SIG-M5 (cell line): ENCODE results near the gene SIRPG.
A peak's percentile ranks its signal among the peaks of the same experiment; 100 is the strongest.
"Not testable (repeated sequence)": the region's sequence is repeated elsewhere in the genome, so short reads cannot be mapped to it uniquely, and the experiment has no call there.

Experiments used
- DNase-seq: peaks from one replicate; lab custom pipeline; 2025; lab: John Stamatoyannopoulos, UW

SIRPG gene

DNA sequence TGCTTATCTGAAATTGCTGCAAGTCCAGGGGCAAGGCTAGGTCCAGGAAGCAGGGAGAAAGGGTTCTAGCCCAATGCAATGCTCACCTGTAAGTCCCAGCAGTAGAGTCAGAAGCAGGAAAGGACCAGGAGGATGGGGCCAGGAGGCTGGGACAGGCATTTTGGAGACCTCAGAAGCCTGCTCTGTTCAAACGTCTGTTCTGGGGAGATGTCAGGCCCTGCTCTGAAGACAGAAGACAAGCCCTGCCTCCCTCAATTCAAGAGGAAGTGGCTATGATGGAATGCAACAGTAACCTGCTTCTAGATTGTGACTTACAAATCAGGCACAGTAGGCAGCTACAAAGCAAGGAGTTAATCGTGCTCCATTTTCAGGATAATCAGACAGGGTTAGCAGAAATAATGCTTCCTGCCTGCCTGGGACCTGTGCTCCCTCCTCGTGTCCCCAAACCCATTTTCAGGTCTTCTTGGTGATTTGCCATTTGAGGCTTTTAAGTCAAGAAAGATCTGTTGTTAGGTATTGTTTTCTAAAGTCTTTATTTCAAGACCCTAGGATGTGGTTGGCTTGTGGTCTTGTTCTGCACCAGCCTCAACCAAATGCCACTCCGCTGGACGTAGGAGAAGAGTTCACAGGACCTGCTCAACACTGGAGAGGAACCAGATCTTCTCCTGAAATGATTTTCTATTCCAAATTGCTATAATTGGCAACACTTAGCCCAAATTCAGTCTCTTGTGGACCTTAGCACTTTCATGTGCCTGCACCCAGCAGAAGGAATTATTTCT, at the start of gene SIRPG:
TSS of gene SIRPG (minus strand) at position 224 of the 779 bp plus-strand sequence. CDS start at position 159, 65 bp downstream.
- no peak for DNase-seq

DNA sequence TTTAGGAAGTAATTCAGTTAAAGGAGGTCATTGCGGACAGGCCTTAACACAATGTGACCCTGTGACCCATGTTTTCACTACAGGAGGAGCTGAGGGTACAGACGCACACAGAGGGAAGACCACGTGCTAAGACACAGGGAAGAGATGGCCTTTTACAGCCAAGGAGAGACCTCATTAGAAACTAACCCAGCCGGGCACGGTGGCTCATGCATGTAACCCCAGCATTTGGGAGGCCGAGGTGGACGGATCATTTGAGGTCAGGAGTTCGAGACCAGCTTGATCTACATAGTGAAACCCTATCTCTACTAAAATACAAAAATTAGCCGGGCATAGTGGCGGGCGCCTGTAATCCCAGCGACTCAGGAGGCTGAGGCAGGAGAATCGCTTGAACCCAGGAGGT, 49.3 kb upstream of the SIRPG start:
- DNase-seq: not testable (repeated sequence)

DNA sequence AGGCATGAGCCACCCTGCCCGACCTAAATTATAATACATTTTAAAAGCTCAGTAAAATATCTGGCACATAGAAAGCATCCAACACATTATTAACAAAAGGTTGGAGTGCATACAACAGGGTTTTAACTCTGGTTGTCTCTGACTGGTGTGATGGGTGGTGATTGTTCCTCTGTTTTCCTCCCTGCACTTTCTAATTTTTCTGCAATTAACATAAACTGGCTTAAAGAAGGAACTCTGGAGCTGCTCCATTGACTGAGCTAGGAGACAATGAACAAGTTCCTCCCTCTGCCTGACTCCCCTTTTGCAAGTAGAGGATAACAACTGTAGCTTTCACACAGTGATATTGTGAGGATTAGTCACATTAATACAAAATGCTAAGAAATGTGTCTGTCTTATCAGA, 48.5 kb upstream of the SIRPG start:
- no peak for DNase-seq

GRCh38 chr20:1702855-1703254, 45.3 kb upstream of the SIRPG start:
- no peak for DNase-seq

DNA sequence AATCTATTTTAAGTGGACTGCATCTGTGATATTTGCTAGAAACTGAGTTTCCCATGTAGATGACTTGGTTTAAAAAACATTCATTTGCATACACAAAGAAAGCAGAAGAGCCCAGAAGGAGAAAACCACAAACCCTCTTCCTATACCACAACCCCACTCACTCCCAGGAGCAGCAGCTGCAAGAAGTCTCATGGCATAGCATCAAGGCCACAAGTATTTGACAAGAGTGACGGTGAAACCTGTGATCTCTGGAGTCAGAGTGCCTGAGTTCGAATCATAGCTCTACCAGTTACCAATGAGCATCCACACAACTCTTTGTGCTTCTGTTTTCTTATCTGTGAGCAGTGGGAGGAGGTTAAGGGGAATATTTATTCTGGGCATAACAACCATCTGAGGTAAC, 44.7 kb upstream of the SIRPG start:
- peak; percentile 67 for DNase-seq

DNA sequence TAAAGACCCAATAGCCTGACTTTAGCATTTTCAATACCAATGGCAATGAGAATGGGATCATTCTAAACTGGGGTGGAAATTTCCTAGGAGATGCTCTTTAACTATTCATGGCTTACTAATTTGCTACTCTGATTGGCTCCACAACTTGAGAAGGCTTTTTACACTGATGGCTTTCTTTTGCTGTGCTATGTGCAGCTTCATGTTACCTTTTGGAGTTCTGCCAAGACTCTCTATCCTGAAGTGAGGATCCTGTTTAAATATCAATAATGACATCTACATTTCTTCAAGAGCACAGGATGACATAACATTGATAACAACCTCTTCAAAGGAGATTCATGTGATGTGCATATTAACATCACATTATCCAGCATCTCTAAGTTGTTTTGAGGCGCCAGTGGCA, 43.4 kb upstream of the SIRPG start:
- DNase-seq: no peak

- no peak for DNase-seq
These were observed 40.0 kb upstream of the SIRPG start for GRCh38 chr20:1697592-1697991.

- no peak for DNase-seq
These were observed 39.1 kb upstream of the SIRPG start for GRCh38 chr20:1696521-1697209.

- DNase-seq: no peak
These were observed 37.1 kb upstream of the SIRPG start for GRCh38 chr20:1694672-1695071.

DNA sequence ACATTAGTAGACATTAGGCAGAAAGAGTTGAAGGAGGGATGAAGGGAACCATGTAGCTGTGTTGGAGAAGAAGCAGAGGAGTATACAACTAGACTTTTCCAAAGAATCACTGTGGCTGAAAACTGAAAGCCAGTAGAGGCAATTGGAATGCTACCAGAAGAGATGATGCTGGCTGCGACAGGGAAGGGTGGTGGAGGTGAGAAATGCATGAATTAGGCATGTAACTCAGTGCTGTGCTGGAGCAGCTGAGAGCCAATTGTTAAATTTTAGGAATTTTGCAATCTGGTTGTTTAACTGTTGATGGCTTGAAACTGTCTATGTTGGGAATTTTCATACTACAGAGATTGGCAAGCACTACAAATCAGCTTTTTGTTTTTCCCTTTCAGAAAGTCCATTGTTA, 35.8 kb upstream of the SIRPG start:
- DNase-seq: no peak

DNA sequence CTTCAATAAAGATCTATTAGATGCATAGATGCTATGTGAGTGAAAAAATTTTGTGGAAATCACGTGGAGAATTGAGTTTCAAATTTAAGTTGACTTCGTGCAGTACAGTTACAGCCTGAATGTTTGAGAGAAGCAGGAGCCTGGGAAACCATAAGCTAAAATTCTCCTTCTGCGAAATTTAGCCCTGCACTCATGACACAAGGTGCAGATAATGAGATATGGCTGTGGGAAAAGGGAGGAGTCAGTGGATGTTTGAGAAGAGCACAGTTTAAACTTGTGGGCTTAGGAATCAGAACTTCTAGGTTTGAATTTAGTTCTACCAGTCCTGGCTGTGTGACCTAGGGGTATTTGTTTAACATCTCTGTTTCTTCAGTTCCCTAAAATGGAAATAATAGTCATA, 32.1 kb upstream of the SIRPG start:
- DNase-seq: no peak

- DNase-seq: no peak
These were observed 31.4 kb upstream of the SIRPG start for GRCh38 chr20:1688886-1689538.

GRCh38 chr20:1687053-1687452, 29.5 kb upstream of the SIRPG start:
- DNase-seq: no peak

- no peak for DNase-seq
These were observed 28.7 kb upstream of the SIRPG start for GRCh38 chr20:1686151-1686748.

DNA sequence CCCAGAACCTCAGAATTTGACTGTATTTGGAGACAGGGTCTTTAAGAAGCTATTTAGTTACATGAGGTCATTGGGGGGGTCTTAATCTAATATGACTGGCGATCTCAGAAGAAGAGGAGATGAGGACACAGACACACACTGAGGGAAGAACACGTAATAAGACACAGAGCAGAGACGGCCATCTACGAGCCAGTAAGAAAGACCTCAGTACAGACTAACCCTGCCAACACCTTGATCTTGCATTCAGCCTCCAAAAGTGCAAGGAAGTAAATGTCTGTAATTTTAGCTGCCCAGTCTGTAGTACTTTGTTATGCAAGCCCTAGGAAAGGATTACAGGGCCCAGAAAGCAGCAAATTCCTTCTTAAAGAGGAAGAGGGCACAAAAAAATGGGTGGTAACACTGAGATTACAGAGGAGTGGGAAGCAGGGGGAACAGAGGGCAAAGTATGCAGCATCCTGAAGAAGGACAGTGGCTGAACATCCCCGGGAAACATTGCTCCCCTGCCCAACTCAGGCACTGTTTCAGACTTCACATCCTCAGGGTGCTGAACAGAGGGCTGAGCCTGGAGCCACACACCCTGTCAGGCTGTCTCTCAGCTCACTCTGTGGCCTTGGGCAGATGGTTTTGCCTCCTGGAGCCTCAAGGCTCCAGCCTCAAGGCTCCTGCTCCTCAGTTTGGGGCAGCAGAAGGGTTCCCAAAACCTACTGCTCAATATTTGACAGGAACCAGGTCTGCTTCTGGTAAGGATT, 27.9 kb upstream of the SIRPG start:
- DNase-seq: no peak

GRCh38 chr20:1684872-1685271, 27.3 kb upstream of the SIRPG start:
- DNase-seq: no peak

DNA sequence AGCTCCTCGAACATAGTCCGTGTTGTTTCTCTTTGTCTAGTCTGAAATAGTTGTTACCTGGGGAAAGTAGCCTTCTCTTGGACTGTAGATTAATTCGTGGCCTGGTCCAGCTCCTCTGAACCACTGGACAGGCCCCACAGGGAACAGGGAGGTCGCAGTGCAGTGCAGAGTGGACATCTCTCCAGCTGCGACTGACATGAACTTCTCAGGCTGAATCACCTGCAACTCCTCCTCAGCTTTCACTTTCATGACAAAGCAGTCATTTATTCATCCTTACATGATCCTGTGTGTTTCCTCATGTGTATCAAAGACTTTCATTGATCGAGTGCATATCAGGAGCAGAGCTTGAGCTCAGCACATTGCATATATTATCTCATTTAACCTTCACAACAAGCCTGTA, 19.1 kb upstream of the SIRPG start:
- no peak for DNase-seq

DNA sequence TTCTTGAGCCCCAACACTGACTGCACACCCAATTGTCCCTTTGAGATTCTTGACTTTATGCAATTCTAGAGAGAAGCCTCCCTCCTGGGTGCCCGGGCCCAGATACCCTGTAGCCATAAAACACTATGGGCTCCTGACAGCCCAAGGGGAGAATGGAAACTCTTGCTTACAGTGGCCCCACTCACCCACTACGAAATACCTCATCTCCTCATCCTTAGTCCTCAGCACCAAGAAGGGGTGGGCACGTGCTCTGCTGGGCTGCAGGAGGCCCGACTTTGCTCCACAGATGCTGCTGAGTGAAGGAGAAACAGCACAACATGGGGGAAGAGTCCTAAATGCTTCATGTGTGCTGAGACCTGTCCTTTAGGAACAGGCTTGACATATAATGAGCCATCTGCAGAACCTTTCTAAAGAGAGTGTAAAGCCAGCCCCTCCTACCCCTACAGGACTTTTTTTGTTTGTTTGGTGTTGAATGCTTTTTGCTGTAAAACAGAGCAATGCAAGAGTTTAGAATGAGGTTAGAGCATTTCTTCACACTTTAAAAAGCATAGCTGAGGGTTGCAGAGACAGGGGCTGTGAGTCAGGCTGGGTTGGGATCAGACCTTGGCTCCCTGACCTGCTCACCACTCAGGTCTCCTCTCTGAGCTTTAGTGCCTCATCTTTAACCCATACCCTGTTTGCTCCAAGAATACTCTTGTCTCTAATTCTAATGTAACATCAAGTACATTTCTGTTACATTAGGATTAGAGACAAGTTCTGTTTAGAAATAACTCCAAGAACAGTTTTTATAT, 17.6 kb upstream of the SIRPG start:
- DNase-seq: no peak

DNA sequence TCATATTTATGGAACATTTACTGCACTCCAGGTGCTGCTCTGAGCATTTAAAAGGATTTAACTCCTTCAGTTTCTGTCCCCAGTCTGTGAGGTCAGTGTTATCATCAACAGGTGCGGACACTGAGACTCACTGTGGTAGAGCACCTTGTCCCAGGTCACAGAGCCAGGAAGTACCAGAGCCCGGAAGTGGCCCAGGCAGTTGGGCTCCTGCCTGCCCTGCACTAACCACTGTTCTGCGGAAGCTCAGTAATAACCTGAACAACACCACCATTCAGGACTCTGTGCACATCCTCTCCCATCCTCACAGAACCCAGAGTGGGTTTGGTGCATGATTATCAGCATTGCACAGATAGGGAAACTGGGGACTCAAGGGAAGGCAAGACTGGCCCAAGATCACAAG, 16.8 kb upstream of the SIRPG start:
- DNase-seq: no peak

GRCh38 chr20:1673424-1673823, 15.8 kb upstream of the SIRPG start:
- DNase-seq: no peak

DNA sequence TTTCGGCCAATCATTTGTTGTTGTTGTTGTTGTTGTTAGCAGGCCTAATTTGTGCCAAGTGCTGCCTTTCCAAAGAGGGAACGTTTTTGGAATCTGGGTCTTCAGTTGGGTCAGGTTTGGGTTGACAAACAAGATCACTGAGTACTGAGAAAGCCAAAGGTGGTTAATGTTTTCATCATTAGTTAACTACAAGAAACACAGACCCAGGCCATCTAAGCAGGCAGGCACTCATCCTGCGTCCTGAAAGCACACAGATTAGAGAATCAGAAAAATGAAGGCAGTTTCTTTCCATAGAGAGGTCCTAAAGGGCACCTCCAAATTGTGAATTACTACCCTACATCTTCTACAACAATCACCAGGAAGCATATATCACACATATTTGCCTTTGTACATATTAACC, 15.1 kb upstream of the SIRPG start:
- DNase-seq: no peak
